PC-3 (cell line): ENCODE results near the gene TAP1. TPM values are rescaled to one million over a fixed set of nuclear protein-coding genes. Genes with fewer than 3 reads are reported as not detected.

Source experiments
- ATAC-seq: fragments of 200-7000 bp; cut with Tn5 transposase; 2 replicates; pipeline ENCODE4 v1.9.1; 2020; ENCODE audit warnings: mild to moderate bottlenecking, moderate library complexity
- BruUV-seq: library from RNA; stranded (reverse); fragments of 400-500 nt; replicated peaks from 2 replicates; lab custom pipeline; 2021; lab: Mats Ljungman, UMichigan
- CTCF ChIA-PET: fragments of 300-600 bp; sonication (Branson Sonifier 250); formaldehyde crosslinking; loops from one replicate; lab custom pipeline; 2022; ENCODE audit warnings: antibody characterized with exemption; lab: Charles Lee
- POLR2A ChIA-PET: fragments of 300-600 bp; sonication (Branson Sonifier 250); formaldehyde crosslinking; loops from one replicate; lab custom pipeline; 2022; ENCODE audit warnings: antibody characterized with exemption; ENCODE audit not compliant: unreplicated experiment; lab: Charles Lee
- DNase-seq: peaks from one replicate; pipeline ENCODE4 v3.0.0-alpha.2; 2015
- H2AFZ ChIP-seq: fragments of 300-600 bp; sonication (generic); 2 replicates; pipeline ENCODE4 v1.6.0; 2016; ENCODE audit warnings: antibody characterized with exemption, low read length
- H3F3A ChIP-seq: fragments of 300-600 bp; sonication (generic); one replicate; pipeline ENCODE4 v1.6.0; 2017; ENCODE audit warnings: antibody characterized with exemption, low read length, control low read depth, mild to moderate bottlenecking; ENCODE audit not compliant: unreplicated experiment
- H3K27ac ChIP-seq: fragments of 300-600 bp; sonication (generic); 2 replicates; pipeline ENCODE4 v1.5.1; 2016; ENCODE audit warnings: mild to moderate bottlenecking, low read length
- H3K27me3 ChIP-seq: fragments of 300-600 bp; sonication (generic); 2 replicates; pipeline ENCODE4 v1.6.1; 2016; ENCODE audit warnings: low read length, mixed read lengths
- H3K36me3 ChIP-seq: fragments of 300-600 bp; sonication (generic); 2 replicates; pipeline ENCODE4 v1.6.1; 2016; ENCODE audit warnings: low read depth, mixed run types, low read length, mixed read lengths
- H3K4me1 ChIP-seq: fragments of 300-600 bp; sonication (generic); 2 replicates; pipeline ENCODE4 v1.5.1; 2016; ENCODE audit warnings: low read length; ENCODE audit not compliant: insufficient read depth
- H3K4me2 ChIP-seq: fragments of 300-600 bp; sonication (generic); 2 replicates; pipeline ENCODE4 v1.6.0; 2016; ENCODE audit warnings: low read length
- H3K4me3 ChIP-seq: fragments of 300-600 bp; sonication (generic); 2 replicates; pipeline ENCODE4 v1.5.1; 2016; ENCODE audit warnings: mild to moderate bottlenecking, low read length, mixed read lengths
- H3K79me2 ChIP-seq: fragments of 300-600 bp; sonication (generic); 2 replicates; pipeline ENCODE4 v1.6.1; 2017; ENCODE audit warnings: low read length, mixed read lengths
- H3K9ac ChIP-seq: fragments of 300-600 bp; sonication (generic); 2 replicates; pipeline ENCODE4 v1.6.0; 2016; ENCODE audit warnings: mild to moderate bottlenecking, low read length
- H3K9me2 ChIP-seq: fragments of 300-600 bp; sonication (generic); replicated peaks from 2 replicates; pipeline ENCODE4 v1.6.1; 2016; ENCODE audit warnings: mixed run types, low read length, mixed read lengths
- H3K9me3 ChIP-seq: fragments of 300-600 bp; sonication (generic); 2 replicates; pipeline ENCODE4 v1.6.1; 2016; ENCODE audit warnings: low read length, mixed read lengths
- H4K20me1 ChIP-seq: fragments of 300-600 bp; sonication (generic); 2 replicates; pipeline ENCODE4 v1.6.1; 2016; ENCODE audit warnings: low read length, mixed read lengths
- EZH2 ChIP-seq: fragments of 300-600 bp; sonication (generic); IDR thresholded peaks from one replicate; pipeline ENCODE4 v1.6.1; 2017; ENCODE audit warnings: antibody characterized with exemption, mild to moderate bottlenecking, low read length; ENCODE audit not compliant: unreplicated experiment
- EZH2phosphoT487 ChIP-seq: fragments of 300-600 bp; sonication (generic); IDR thresholded peaks from 2 replicates; pipeline ENCODE4 v1.6.1; 2018; ENCODE audit warnings: mild to moderate bottlenecking, antibody characterized with exemption, low read length, borderline replicate concordance
- intact Hi-C: fragments of 100-400 bp; cut with micrococcal nuclease; formaldehyde crosslinking; loops from 2 replicates; pipeline ENCODE4 v1.9.0; 2023
- total RNA-seq: library from RNA; depleted of rRNA; stranded (reverse); fragments of >200 nt; gene quantifications from 2 replicates; pipeline ENCODE4 v1.2.3, GENCODE V29; 2014
- TF ChIP-seq, protein P1 (sequence below): fragments of 300-600 bp; sonication (generic); conservative IDR thresholded peaks from 2 replicates; pipeline ENCODE4 v1.5.1; 2017; ENCODE audit warnings: antibody characterized with exemption, low read depth, mild to moderate bottlenecking, low read length

Gene TAP1
- total RNA-seq, 1 experiment from 2014 or later = 15.8 TPM

DNA sequence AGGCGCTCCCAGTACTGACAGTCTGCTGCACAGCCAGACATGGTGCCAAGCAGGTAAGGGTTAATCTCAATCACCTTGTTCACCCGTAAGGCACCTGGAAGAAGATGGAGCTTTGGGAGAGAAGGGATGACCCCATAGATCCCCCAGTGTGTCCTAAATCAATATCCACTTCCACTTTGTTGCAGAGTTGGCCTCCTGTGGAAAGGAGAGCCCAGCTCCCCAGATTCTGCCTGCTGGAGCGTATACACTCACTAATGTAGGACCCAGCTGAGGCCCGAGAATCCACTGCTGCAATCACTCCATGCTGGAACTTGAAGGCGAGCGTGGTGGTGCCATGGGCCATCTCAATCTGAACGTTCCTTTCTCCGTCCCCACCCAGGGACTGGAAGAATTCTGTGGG is 10.8 kb downstream of the TAP1 start:
- Histone ChIP-seq H3K4me1 (peaks cover 9% of the 10 kb centered on the region; the same call in 1 of the 2 replicates), H3K27me3 (no peaks in the 10 kb centered on the region), H3K27ac (no peak overlapping the region), H3K4me2 (peak overlapping the region; percentile 94; the same call in 1 of the 2 replicates), H3K36me3 (no peaks in the 10 kb centered on the region), H3K9me3 (no peaks in the 10 kb centered on the region), H3K4me3 (peak overlapping the region; percentile 96; the same call in 1 of the 2 replicates), H3K79me2 (peaks cover 4% of the 10 kb centered on the region), H3K9me2 (no peaks in the 10 kb centered on the region), H3F3A (no peaks in the 10 kb centered on the region), H2AFZ (peak overlapping the region; percentile 99; the same call in 1 of the 2 replicates), H4K20me1 (no peaks in the 10 kb centered on the region), H3K9ac (no peak overlapping the region)
- CTCF ChIA-PET = no interaction called here
- BruUV-seq = no TSS peak
- ATAC-seq (no peak), DNase-seq (no peak)
- TF ChIP-seq, protein P1, sequence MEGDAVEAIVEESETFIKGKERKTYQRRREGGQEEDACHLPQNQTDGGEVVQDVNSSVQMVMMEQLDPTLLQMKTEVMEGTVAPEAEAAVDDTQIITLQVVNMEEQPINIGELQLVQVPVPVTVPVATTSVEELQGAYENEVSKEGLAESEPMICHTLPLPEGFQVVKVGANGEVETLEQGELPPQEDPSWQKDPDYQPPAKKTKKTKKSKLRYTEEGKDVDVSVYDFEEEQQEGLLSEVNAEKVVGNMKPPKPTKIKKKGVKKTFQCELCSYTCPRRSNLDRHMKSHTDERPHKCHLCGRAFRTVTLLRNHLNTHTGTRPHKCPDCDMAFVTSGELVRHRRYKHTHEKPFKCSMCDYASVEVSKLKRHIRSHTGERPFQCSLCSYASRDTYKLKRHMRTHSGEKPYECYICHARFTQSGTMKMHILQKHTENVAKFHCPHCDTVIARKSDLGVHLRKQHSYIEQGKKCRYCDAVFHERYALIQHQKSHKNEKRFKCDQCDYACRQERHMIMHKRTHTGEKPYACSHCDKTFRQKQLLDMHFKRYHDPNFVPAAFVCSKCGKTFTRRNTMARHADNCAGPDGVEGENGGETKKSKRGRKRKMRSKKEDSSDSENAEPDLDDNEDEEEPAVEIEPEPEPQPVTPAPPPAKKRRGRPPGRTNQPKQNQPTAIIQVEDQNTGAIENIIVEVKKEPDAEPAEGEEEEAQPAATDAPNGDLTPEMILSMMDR = no peak
- TF ChIP-seq EZH2phosphoT487 (no peak), EZH2 (no peak)
- POLR2A ChIA-PET = no interaction called here
- intact Hi-C loops = no loop called here

DNA sequence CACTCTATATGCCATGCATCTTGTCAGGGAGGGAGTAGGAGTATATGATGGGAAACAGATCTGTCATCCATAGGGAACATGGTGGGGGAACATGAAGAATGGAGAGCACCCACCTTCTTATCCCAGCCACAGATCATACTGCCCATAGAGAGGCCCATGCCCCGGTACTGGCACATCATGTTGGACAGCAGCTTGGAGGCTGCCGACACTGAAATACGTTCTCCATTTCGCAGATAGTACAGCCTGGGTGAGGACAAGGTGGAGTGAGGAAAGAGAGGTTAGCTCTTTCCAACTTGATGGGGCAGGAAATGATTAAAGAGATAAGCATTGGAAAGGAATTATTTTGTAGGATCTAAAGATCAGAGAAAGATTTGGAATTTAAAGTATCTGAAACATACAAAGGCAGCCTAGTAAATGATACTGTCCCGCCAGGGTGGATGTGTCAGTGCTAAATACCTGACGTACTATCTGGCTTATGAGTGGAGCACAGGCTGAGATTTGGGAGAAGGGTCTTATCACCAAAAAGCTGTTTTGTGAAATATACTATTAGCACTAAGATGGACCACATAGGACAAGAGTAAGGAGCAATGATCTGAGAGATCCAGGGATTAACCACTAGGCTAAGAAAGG is 11.4 kb downstream of the TAP1 start:
- ChIA-PET CTCF (no interaction called here), POLR2A (interaction anchor here (0.7 kb wide), 1 partner anchor 11 kb away, joined by 4 read pairs; no protein-coding TSS in a partner anchor)
- Histone ChIP-seq H3K36me3 (no peaks in the 10 kb centered on the region), H3K9me3 (no peaks in the 10 kb centered on the region), H3K27ac (no peak overlapping the region), H3F3A (no peaks in the 10 kb centered on the region), H3K79me2 (peaks cover 9% of the 10 kb centered on the region), H3K27me3 (no peaks in the 10 kb centered on the region), H3K4me1 (peaks cover 14% of the 10 kb centered on the region; the same call in 1 of the 2 replicates), H3K4me3 (no peak overlapping the region), H3K9ac (no peak overlapping the region), H4K20me1 (no peaks in the 10 kb centered on the region), H2AFZ (no peak overlapping the region), H3K4me2 (no peak overlapping the region), H3K9me2 (no peaks in the 10 kb centered on the region)
- intact Hi-C loops = no loop called here
- no TSS peak for BruUV-seq
- ATAC-seq (no peak), DNase-seq (no peak)
- TF ChIP-seq, protein P1 = no peak
- TF ChIP-seq EZH2phosphoT487 (no peak), EZH2 (no peak)

DNA sequence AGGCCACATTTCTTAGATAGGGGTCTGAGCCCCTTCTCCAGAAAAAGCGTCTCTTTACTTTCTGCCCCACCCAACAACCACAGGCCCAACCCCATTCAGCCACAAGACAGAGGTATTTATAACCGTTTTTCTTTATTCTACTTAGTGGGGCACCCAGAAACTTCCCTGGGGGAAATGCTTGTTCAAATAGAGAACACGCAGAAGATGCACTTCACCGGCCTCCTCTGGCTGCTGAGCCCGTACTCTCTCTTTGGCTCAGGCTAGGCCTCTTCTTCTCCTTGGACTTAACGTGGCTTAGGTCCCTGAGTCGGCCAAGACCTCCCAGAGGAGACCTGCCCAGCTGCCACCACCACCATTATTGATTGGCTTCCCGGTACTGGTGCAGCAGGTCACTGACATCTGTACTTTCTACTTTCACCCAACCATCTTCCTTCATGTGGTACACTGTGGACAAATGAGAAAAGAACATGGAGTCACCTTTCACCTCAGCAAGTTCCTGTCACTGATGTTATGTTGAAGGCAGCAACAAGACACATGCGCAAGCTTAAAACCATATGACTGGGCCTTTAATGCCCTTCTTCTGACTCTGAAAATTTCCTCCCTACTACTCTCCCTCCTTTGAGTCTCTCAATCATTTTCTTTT is 12.8 kb downstream of the TAP1 start:
- H3K9me3 ChIP-seq = no peaks in the 10 kb centered on the region
- intact Hi-C loops = no loop called here
- DNase-seq = no peak
- no peak overlapping the region for H3K9ac ChIP-seq
- POLR2A ChIA-PET = no interaction called here
- no peak overlapping the region for H3K4me2 ChIP-seq
- no peaks in the 10 kb centered on the region for H3K36me3 ChIP-seq
- peaks cover 22% of the 10 kb centered on the region for H3K79me2 ChIP-seq
- no peaks in the 10 kb centered on the region for H4K20me1 ChIP-seq
- H3K27ac ChIP-seq = no peak overlapping the region
- no peak overlapping the region for H2AFZ ChIP-seq
- no peak overlapping the region for H3K4me3 ChIP-seq
- TF ChIP-seq, protein P1 = no peak
- no peak for TF ChIP-seq EZH2phosphoT487
- TF ChIP-seq EZH2 = no peak
- CTCF ChIA-PET = no interaction called here
- no peaks in the 10 kb centered on the region for H3F3A ChIP-seq
- BruUV-seq = no TSS peak
- no peak for ATAC-seq
- peaks cover 25% of the 10 kb centered on the region for H3K4me1 ChIP-seq
- no peaks in the 10 kb centered on the region for H3K9me2 ChIP-seq
- no peaks in the 10 kb centered on the region for H3K27me3 ChIP-seq
